IPS-18a (cell line): ENCODE measurements around the gene TTC28.
"Not testable (repeated sequence)": the region's sequence is repeated elsewhere in the genome, so short reads cannot be mapped to it uniquely, and the experiment has no call there.

Source experiments
- H3K27ac ChIP-seq: one replicate; pipeline ENCODE4 v1.5.1; 2013; ENCODE audit warnings: low read length
- H3K27me3 ChIP-seq: one replicate; pipeline ENCODE4 v1.6.1; 2013; ENCODE audit warnings: mild to moderate bottlenecking, low read length; ENCODE audit not compliant: control insufficient read depth, insufficient read depth
- H3K36me3 ChIP-seq: one replicate; pipeline ENCODE4 v1.6.1; 2013; ENCODE audit warnings: low read depth, low read length; ENCODE audit not compliant: control insufficient read depth
- H3K4me1 ChIP-seq: one replicate; pipeline ENCODE4 v1.6.1; 2013; ENCODE audit warnings: low read depth, low read length; ENCODE audit not compliant: control insufficient read depth
- H3K4me3 ChIP-seq: one replicate; pipeline ENCODE4 v1.5.1; 2013; ENCODE audit warnings: low read length
- H3K9ac ChIP-seq: one replicate; pipeline ENCODE4 v1.6.1; 2013; ENCODE audit warnings: mild to moderate bottlenecking, low read length, moderate library complexity
- H3K9me3 ChIP-seq: one replicate; pipeline ENCODE4 v1.6.1; 2013; ENCODE audit warnings: low read depth, low read length; ENCODE audit not compliant: control insufficient read depth

Gene TTC28

DNA sequence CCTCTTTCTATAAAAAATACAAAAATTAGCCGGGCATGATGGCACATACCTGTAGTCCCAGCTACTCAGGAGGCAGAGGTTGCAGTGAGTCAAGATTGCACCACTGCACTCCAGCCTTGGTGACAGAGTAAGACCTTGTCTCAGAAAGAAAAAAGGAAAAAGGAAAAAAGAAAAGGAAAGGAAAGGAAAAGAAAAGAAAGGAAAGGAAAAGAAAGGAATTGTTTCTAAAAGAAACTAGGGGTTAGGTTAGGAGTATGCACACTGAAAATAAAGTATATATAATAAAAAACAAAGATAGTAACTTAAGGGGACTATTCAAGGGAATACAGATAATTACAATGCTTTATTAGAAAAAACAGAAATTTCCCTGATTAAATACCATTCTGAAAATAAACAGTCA is 50.9 kb downstream of the TTC28 start:
- H3K27me3 ChIP-seq: no peaks in the 10 kb centered on the region

DNA sequence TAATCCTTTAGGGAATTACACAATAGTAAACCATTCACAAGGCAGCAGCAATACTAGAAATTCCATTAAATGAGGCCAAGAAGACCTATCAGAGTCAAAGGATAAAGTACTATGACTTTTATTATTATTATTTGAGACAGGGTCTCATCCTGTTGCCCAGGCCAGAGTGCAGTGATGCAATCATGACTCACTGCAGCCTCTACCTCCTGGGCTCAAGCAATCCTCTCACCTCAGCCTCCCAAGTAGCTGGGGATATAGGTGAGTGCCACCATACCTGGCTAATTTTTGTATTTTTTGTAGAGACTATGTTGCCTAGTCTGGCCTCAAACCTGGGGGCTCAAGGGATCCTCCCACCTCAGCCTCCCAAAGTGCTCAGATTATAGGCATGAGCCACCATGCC is 51.8 kb downstream of the TTC28 start:
- H3K36me3 ChIP-seq: no peaks in the 10 kb centered on the region
- H3K9me3 ChIP-seq: no peaks in the 10 kb centered on the region
- H3K4me1 ChIP-seq: peaks cover 13% of the 10 kb centered on the region
- H3K4me3 ChIP-seq: no peak overlapping the region
- H3K9ac ChIP-seq: no peak overlapping the region
- H3K27me3 ChIP-seq: no peaks in the 10 kb centered on the region
- H3K27ac ChIP-seq: no peak overlapping the region

More for the DNA sequence above, 50.9 kb downstream of the TTC28 start:
- H3K4me1 ChIP-seq: peaks cover 13% of the 10 kb centered on the region
- no peak overlapping the region for H3K9ac ChIP-seq
- no peak overlapping the region for H3K27ac ChIP-seq
- H3K9me3 ChIP-seq: no peaks in the 10 kb centered on the region
- no peak overlapping the region for H3K4me3 ChIP-seq
- no peaks in the 10 kb centered on the region for H3K36me3 ChIP-seq

DNA sequence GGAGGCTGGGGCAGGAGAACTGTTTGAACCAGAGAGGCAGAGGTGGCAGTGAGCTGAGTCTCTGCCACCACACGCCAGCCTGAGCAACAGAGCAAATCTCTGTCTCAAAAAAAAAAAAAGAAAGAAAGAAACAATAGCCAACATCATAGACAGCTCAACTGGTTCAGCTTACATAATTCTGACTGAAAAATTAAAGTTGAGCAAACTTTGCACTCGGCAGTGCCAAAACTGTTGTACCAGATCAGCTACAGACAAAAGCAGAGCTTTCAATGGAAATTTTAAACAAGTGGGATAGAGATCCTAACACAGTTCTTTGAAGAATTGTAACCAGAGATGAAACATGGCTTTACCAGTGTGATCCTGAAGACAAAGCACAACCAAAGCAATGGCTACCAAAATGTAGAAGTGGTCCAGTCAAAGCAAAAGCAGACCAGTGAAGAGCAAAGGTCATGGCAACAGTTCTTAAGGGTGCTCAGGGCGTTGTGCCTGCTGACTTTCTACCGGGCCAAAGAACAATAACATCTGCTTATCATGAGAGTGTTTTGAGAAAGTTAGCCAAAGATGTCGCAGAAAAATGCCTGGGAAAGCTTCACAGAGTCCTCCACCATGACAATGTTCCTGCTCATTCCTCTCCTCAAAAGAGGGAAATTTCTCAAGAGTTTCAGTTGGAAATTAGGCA is 59.3 kb downstream of the TTC28 start:
- H3K4me1 ChIP-seq: no peaks in the 10 kb centered on the region

DNA sequence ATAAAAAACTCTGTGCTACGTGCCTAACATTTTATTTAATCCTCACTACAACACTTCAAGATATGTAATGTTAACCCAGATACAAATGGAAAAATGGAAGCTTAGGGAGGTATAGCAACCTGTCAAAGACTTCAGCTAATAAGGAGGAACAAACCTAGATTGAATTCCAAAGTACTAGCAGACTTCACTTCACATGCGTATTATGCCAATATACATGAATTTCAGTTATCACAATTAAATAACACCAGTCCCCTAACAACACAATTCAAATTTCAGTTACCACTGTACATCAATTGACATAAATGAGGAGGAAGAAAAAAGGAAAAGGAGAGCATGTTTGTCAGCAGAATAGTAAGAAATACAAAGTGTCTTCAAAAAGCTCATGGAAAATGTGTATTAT is 60.4 kb downstream of the TTC28 start:
- Histone ChIP-seq H3K36me3 (no peaks in the 10 kb centered on the region), H3K4me1 (no peaks in the 10 kb centered on the region), H3K4me3 (no peak overlapping the region), H3K27ac (no peak overlapping the region), H3K27me3 (no peaks in the 10 kb centered on the region), H3K9ac (no peak overlapping the region), H3K9me3 (no peaks in the 10 kb centered on the region)

More for the DNA sequence above, 59.3 kb downstream of the TTC28 start:
- no peaks in the 10 kb centered on the region for H3K9me3 ChIP-seq
- no peaks in the 10 kb centered on the region for H3K27me3 ChIP-seq
- no peak overlapping the region for H3K9ac ChIP-seq
- no peak overlapping the region for H3K27ac ChIP-seq
- H3K4me3 ChIP-seq: no peak overlapping the region
- H3K36me3 ChIP-seq: no peaks in the 10 kb centered on the region

DNA sequence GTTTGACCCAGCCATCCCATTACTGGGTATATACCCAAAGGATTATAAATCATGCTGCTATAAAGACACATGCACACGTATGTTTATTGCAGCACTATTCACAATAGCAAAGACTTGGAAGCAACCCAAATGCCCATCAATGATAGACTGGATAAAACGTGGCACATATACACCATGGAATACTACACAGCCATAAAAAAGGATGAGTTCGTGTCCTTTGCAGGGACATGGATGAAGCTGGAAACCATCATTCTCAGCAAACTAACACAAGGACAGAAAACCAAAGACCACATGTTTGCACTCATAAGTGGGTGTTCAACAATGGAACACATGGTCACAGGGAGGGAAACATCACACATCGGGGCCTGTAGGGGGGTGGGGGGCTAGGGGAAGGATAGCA is 64.2 kb downstream of the TTC28 start:
- not testable (repeated sequence) for H3K27ac ChIP-seq, H3K27me3 ChIP-seq, H3K4me1 ChIP-seq, H3K9me3 ChIP-seq, H3K36me3 ChIP-seq, H3K9ac ChIP-seq, H3K4me3 ChIP-seq

DNA sequence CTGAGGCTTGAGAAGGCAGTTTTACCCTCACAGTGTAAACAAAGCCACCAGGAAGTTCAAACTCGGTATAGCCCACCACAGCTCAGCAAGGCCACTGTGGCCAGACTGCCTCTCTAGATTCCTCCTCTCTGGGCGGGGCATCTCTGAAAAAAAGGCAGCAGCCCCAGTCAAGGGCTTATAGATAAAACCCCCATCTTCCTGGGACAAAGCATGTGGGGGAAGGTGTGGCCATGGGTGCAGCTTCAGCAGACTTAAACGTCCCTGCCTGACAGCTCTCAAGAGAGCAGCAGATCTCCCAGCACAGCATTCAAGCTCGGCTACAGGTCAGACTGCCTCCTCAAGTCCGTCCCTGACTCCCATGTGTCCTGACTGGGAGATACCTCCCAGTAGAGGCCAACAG is 69.7 kb downstream of the TTC28 start:
- Histone ChIP-seq H3K36me3 (no peaks in the 10 kb centered on the region), H3K27me3 (no peaks in the 10 kb centered on the region), H3K9ac (no peak overlapping the region), H3K9me3 (no peaks in the 10 kb centered on the region), H3K27ac (no peak overlapping the region), H3K4me1 (peaks cover 4% of the 10 kb centered on the region), H3K4me3 (no peak overlapping the region)

DNA sequence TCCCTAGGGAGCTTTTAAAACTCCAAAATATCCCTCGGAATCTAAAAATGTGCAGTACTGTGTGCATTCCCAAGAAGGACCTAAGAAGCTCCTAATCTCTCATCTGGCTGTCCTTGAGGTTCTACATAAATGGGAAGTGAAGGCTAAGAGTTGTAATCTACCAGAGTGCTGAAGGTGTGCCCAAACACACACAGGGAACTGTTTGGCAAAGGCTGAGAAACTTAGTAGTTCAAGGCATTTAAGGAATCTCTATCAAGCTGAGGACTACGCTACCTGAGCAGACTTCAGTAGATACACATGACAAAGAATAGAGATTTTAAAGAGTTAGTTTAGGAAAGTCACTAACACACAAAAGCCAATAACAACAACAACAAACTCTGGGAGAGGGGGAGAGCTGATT is 71.1 kb downstream of the TTC28 start:
- no peak overlapping the region for H3K9ac ChIP-seq
- peaks cover 4% of the 10 kb centered on the region for H3K4me1 ChIP-seq
- H3K27ac ChIP-seq: no peak overlapping the region

DNA sequence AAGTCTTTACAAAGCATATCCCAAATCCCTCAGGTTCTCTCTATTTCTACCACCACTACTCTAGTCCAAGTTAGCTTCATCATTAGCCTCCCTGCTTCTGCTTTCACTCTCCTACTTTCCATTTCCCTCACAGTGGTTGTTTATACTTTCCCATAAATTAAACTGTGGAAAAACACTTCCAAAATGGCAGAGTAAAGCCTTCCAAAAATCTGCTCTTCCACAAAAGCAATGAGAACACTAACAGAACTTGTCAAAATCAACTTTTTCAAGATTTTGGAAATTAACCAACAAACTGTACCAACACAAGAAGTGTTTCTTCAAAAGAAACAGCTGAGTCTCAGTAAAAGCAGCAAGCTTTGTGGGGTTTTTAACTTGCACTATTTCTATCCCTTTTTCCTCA is 71.8 kb downstream of the TTC28 start:
- H3K4me3 ChIP-seq: no peak overlapping the region
- peak overlapping the region; percentile 31 for H3K27ac ChIP-seq
- no peaks in the 10 kb centered on the region for H3K27me3 ChIP-seq
- no peak overlapping the region for H3K9ac ChIP-seq
- H3K9me3 ChIP-seq: no peaks in the 10 kb centered on the region
- peaks cover 4% of the 10 kb centered on the region for H3K4me1 ChIP-seq
- no peaks in the 10 kb centered on the region for H3K36me3 ChIP-seq

More for the DNA sequence above, 71.1 kb downstream of the TTC28 start:
- H3K9me3 ChIP-seq: no peaks in the 10 kb centered on the region
- no peaks in the 10 kb centered on the region for H3K36me3 ChIP-seq
- no peak overlapping the region for H3K4me3 ChIP-seq
- H3K27me3 ChIP-seq: no peaks in the 10 kb centered on the region

DNA sequence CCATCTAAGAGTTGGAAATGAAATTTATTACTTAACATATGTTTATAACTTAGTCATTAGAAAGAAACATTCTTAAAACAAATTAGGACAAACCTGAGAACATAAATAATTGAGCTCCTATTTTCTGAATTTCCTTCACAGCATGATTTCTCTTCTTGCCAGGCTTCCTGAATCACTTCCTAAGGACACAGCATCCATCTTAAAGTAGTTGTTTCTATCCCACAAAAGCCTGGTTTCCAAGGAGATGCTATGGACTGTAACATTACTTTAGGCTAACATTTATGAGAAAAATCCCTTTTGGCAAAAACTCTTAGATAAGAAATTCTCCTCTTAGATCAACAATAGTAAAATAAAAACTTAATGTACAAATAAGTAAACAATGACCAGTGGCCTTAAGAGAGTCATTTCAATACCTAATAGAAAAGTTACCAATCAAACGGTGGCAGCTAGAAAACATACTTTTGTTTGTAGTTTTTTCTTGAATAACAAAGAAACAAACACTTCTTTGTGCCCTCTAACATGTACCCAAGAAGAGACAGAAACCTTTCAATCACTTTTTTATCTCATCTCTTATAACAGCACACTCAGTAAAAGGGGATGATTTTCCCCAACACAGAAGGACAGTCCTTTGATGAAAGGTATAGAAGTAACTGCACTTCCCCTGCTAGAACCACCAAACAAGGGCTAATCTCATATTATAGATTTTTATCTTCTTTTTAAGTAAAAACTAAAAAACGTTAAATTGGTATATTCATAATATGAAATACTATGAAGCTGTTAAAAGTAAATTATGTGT is 74.5 kb downstream of the TTC28 start:
- Histone ChIP-seq H3K4me3 (no peak overlapping the region), H3K9me3 (no peaks in the 10 kb centered on the region), H3K27me3 (no peaks in the 10 kb centered on the region), H3K27ac (no peak overlapping the region), H3K36me3 (no peaks in the 10 kb centered on the region), H3K4me1 (peaks cover 4% of the 10 kb centered on the region), H3K9ac (no peak overlapping the region)

DNA sequence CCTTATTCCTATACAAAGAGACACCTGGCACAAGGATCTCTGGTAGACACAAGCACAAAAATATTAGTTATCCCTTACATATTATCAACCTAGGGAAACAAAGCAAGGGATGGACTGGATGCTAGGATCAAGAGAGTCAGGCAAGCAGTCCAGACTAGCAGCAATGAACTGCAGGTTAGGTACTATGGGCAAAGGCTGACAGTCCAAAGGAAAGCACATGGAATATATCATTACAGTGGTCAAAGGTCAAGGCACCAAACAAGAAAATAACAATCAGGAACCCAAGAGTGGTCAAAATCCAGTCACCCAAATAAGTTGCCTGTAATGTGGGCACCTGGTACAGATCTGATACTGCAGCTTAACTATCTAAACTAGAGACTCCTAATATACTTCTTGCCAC is 77.7 kb downstream of the TTC28 start:
- Histone ChIP-seq H3K36me3 (no peaks in the 10 kb centered on the region), H3K9ac (no peak overlapping the region), H3K27me3 (no peaks in the 10 kb centered on the region), H3K9me3 (no peaks in the 10 kb centered on the region), H3K4me1 (peaks cover 4% of the 10 kb centered on the region), H3K27ac (no peak overlapping the region), H3K4me3 (no peak overlapping the region)

DNA sequence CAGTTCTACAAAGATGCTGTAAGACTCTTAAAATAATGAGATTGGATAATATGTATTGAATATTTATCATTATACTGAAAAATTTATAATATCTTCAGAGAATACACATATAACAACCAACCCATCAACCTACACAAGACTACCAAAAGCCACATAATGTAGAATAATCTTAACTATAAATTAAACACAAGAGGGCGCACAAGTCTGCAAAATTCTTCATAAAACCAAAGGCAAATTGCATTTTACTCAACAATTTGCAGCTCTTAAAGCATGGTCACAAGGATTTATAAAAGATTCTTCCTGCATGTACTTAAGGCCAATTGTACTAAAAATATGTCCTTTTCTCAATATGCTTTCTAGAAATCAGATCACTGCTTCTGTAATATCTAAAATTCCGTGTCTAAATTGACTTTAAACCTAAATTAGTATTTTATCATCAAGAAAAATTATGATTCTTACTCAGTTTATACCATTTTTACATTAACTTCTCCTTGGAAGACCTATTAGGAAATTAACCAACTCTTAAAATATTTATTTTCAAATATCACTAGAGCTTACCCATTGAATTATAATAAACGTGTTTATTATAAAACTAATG is 79.0 kb downstream of the TTC28 start:
- H3K9me3 ChIP-seq: no peaks in the 10 kb centered on the region
- no peaks in the 10 kb centered on the region for H3K27me3 ChIP-seq
- H3K4me3 ChIP-seq: no peak overlapping the region
- H3K36me3 ChIP-seq: no peaks in the 10 kb centered on the region
- H3K27ac ChIP-seq: no peak overlapping the region
- peaks cover 4% of the 10 kb centered on the region for H3K4me1 ChIP-seq
- H3K9ac ChIP-seq: no peak overlapping the region
